Activated naive CD4-positive, alpha-beta T cell treated with anti-CD3 and anti-CD28 coated beads for 36 hours (primary cell): ENCODE results near the gene C1orf141. TPM values are rescaled to one million over a fixed set of nuclear protein-coding genes. Genes with fewer than 3 reads are reported as not detected.
"Not testable (repeated sequence)": the region's sequence is repeated elsewhere in the genome, so short reads cannot be mapped to it uniquely, and the experiment has no call there.

Source experiments
- CTCF ChIA-PET: fragments of 350-600 bp; sonication (Branson Sonifier 250); formaldehyde crosslinking; loops from one replicate; lab custom pipeline; 2021; ENCODE audit warnings: antibody characterized with exemption; lab: Charles Lee
- DNase-seq: peaks from one replicate; pipeline ENCODE4 v3.0.0-alpha.2; 2020
- H3K27ac Mint-ChIP-seq: one replicate; pipeline ENCODE4 v1.8.0; 2021; ENCODE audit warnings: mild to moderate bottlenecking, mixed read lengths
- H3K27me3 Mint-ChIP-seq: one replicate; pipeline ENCODE4 v1.8.0; 2021; ENCODE audit warnings: low read depth, mixed read lengths
- H3K36me3 Mint-ChIP-seq: one replicate; pipeline ENCODE4 v1.8.0; 2021; ENCODE audit warnings: low read depth, mixed read lengths
- H3K4me1 Mint-ChIP-seq: one replicate; pipeline ENCODE4 v1.8.0; 2021; ENCODE audit warnings: low read depth, mixed read lengths
- H3K4me3 Mint-ChIP-seq: one replicate; pipeline ENCODE4 v1.8.0; 2021; ENCODE audit warnings: mild to moderate bottlenecking, moderate library complexity, mixed read lengths
- H3K9me3 Mint-ChIP-seq: one replicate; pipeline ENCODE4 v1.8.0; 2021; ENCODE audit warnings: mixed read lengths
- intact Hi-C: fragments of 100-400 bp; cut with micrococcal nuclease; formaldehyde crosslinking; loops from one replicate; pipeline ENCODE4 v1.15.1; 2023
- total RNA-seq, 2 experiments: library from RNA; stranded (reverse); gene quantifications; one replicate each; pipeline ENCODE4 v1.2.3, GENCODE V29; 2021

C1orf141 gene
- total RNA-seq, 2 experiments from 2014 or later: 0.25 TPM; not detected in 1

- no peak for DNase-seq
- Mint-ChIP-seq H3K4me1 (peaks cover 36% of the 10 kb centered on the region), H3K36me3 (no peaks in the 10 kb centered on the region), H3K27me3 (no peaks in the 10 kb centered on the region), H3K27ac (no peak overlapping the region), H3K4me3 (no peak overlapping the region), H3K9me3 (no peaks in the 10 kb centered on the region)
- CTCF ChIA-PET: interaction anchor here (0.6 to 7.6 kb wide), 14 partner anchors 9 to 374 kb away, joined by 3 to 147 read pairs (median 4); no protein-coding TSS in a partner anchor
- intact Hi-C loops: loop anchor here (1.0 to 2.0 kb wide), 4 partner anchors 31 to 356 kb away; no protein-coding TSS in a partner anchor
These were observed 9.2 kb upstream of the C1orf141 start for GRCh38 chr1:67143966-67144365.

GRCh38 chr1:67142931-67143330, 8.2 kb upstream of the C1orf141 start:
- no peaks in the 10 kb centered on the region for H3K27me3 Mint-ChIP-seq
- H3K9me3 Mint-ChIP-seq: no peaks in the 10 kb centered on the region
- H3K36me3 Mint-ChIP-seq: no peaks in the 10 kb centered on the region
- H3K4me3 Mint-ChIP-seq: no peak overlapping the region
- peaks cover 29% of the 10 kb centered on the region for H3K4me1 Mint-ChIP-seq
- intact Hi-C loops: loop anchor here (2.0 kb wide), 1 partner anchor 32 kb away; no protein-coding TSS in a partner anchor
- CTCF ChIA-PET: interaction anchor here (1.2 to 7.6 kb wide), 4 partner anchors 10 to 347 kb away, joined by 4 to 147 read pairs (median 6); no protein-coding TSS in a partner anchor
- peak overlapping the region; percentile 47 for H3K27ac Mint-ChIP-seq
- no peak for DNase-seq

- intact Hi-C loops: loop anchor here (2.0 kb wide), 1 partner anchor 33 kb away; no protein-coding TSS in a partner anchor
- DNase-seq, H3K27me3 Mint-ChIP-seq, H3K9me3 Mint-ChIP-seq, H3K36me3 Mint-ChIP-seq, H3K27ac Mint-ChIP-seq, H3K4me3 Mint-ChIP-seq: not testable (repeated sequence)
- peaks cover 29% of the 10 kb centered on the region for H3K4me1 Mint-ChIP-seq
- CTCF ChIA-PET: interaction anchor here (0.7 to 1.8 kb wide), 5 partner anchors 72 to 348 kb away, joined by 3 to 9 read pairs (median 5); no protein-coding TSS in a partner anchor
These were observed 7.1 kb upstream of the C1orf141 start for GRCh38 chr1:67141832-67142231.

GRCh38 chr1:67140460-67140859, 5.7 kb upstream of the C1orf141 start:
- H3K27ac Mint-ChIP-seq: no peak overlapping the region
- CTCF ChIA-PET: interaction anchor here (4.7 kb wide), 1 partner anchor 8 kb away, joined by 21 read pairs; no protein-coding TSS in a partner anchor
- H3K4me1 Mint-ChIP-seq: peaks cover 29% of the 10 kb centered on the region
- no peaks in the 10 kb centered on the region for H3K27me3 Mint-ChIP-seq
- no peak overlapping the region for H3K4me3 Mint-ChIP-seq
- DNase-seq: no peak
- intact Hi-C loops: no loop called here
- H3K36me3 Mint-ChIP-seq: no peaks in the 10 kb centered on the region
- H3K9me3 Mint-ChIP-seq: no peaks in the 10 kb centered on the region

GRCh38 chr1:67138813-67139499, 4.2 kb upstream of the C1orf141 start:
- no peaks in the 10 kb centered on the region for H3K36me3 Mint-ChIP-seq
- H3K27ac Mint-ChIP-seq: no peak overlapping the region
- DNase-seq: no peak
- peaks cover 3% of the 10 kb centered on the region for H3K27me3 Mint-ChIP-seq
- no peaks in the 10 kb centered on the region for H3K9me3 Mint-ChIP-seq
- intact Hi-C loops: no loop called here
- CTCF ChIA-PET: interaction anchor here (1.0 to 4.7 kb wide), 2 partner anchors 10 to 73 kb away, joined by 4 to 21 read pairs; no protein-coding TSS in a partner anchor
- no peak overlapping the region for H3K4me3 Mint-ChIP-seq
- H3K4me1 Mint-ChIP-seq: peaks cover 30% of the 10 kb centered on the region

GRCh38 chr1:67137307-67137753, 2.6 kb upstream of the C1orf141 start:
- CTCF ChIA-PET: interaction anchor here (1.2 to 4.7 kb wide), 2 partner anchors 11 to 77 kb away, joined by 3 to 21 read pairs; no protein-coding TSS in a partner anchor
- no peak overlapping the region for H3K4me3 Mint-ChIP-seq
- intact Hi-C loops: no loop called here
- H3K27me3 Mint-ChIP-seq: peaks cover 3% of the 10 kb centered on the region
- no peaks in the 10 kb centered on the region for H3K36me3 Mint-ChIP-seq
- peaks cover 18% of the 10 kb centered on the region for H3K4me1 Mint-ChIP-seq
- no peak for DNase-seq
- H3K27ac Mint-ChIP-seq: no peak overlapping the region
- H3K9me3 Mint-ChIP-seq: no peaks in the 10 kb centered on the region

GRCh38 chr1:67135354-67135753, 584 bp upstream of the C1orf141 start:
- H3K27me3 Mint-ChIP-seq: peaks cover 3% of the 10 kb centered on the region
- no peak for DNase-seq
- intact Hi-C loops: no loop called here
- no peaks in the 10 kb centered on the region for H3K9me3 Mint-ChIP-seq
- H3K4me1 Mint-ChIP-seq: peaks cover 12% of the 10 kb centered on the region
- H3K36me3 Mint-ChIP-seq: no peaks in the 10 kb centered on the region
- no peak overlapping the region for H3K27ac Mint-ChIP-seq
- H3K4me3 Mint-ChIP-seq: no peak overlapping the region
- CTCF ChIA-PET: interaction anchor here (0.8 to 1.8 kb wide), 4 partner anchors 8 to 14 kb away, joined by 3 to 8 read pairs (median 5); no protein-coding TSS in a partner anchor

- no peak overlapping the region for H3K4me3 Mint-ChIP-seq
- peaks cover 12% of the 10 kb centered on the region for H3K4me1 Mint-ChIP-seq
- peaks cover 3% of the 10 kb centered on the region for H3K27me3 Mint-ChIP-seq
- H3K36me3 Mint-ChIP-seq: no peaks in the 10 kb centered on the region
- CTCF ChIA-PET: no interaction called here
- H3K27ac Mint-ChIP-seq: no peak overlapping the region
- no peaks in the 10 kb centered on the region for H3K9me3 Mint-ChIP-seq
- intact Hi-C loops: no loop called here
- no peak for DNase-seq
These were observed 1.6 kb downstream of the C1orf141 start for GRCh38 chr1:67133177-67133576.

- Mint-ChIP-seq H3K27me3 (peaks cover 3% of the 10 kb centered on the region), H3K27ac (no peak overlapping the region), H3K4me1 (peaks cover 16% of the 10 kb centered on the region), H3K9me3 (no peaks in the 10 kb centered on the region), H3K4me3 (no peak overlapping the region), H3K36me3 (no peaks in the 10 kb centered on the region)
- DNase-seq: no peak
- CTCF ChIA-PET: interaction anchor here (2.1 kb wide), 1 partner anchor 18 kb away, joined by 5 read pairs; no protein-coding TSS in a partner anchor
- intact Hi-C loops: no loop called here
These were observed 4.1 kb downstream of the C1orf141 start for GRCh38 chr1:67130673-67131072.

GRCh38 chr1:67126974-67127373, 7.8 kb downstream of the C1orf141 start:
- CTCF ChIA-PET: interaction anchor here (0.6 to 1.3 kb wide), 7 partner anchors 8 to 364 kb away, joined by 3 to 4 read pairs (median 3); no protein-coding TSS in a partner anchor
- Mint-ChIP-seq H3K9me3 (no peaks in the 10 kb centered on the region), H3K36me3 (no peaks in the 10 kb centered on the region), H3K27me3 (no peaks in the 10 kb centered on the region), H3K4me3 (no peak overlapping the region), H3K27ac (no peak overlapping the region), H3K4me1 (peaks cover 4% of the 10 kb centered on the region)
- no peak for DNase-seq
- intact Hi-C loops: no loop called here

- Mint-ChIP-seq H3K36me3 (no peaks in the 10 kb centered on the region), H3K9me3 (no peaks in the 10 kb centered on the region), H3K4me1 (peaks cover 4% of the 10 kb centered on the region), H3K4me3 (no peak overlapping the region), H3K27ac (no peak overlapping the region), H3K27me3 (no peaks in the 10 kb centered on the region)
- CTCF ChIA-PET: interaction anchor here (0.6 to 1.3 kb wide), 7 partner anchors 9 to 363 kb away, joined by 3 to 4 read pairs (median 3); no protein-coding TSS in a partner anchor
- intact Hi-C loops: no loop called here
- no peak for DNase-seq
These were observed 8.5 kb downstream of the C1orf141 start for GRCh38 chr1:67126111-67126746.

- Mint-ChIP-seq H3K36me3 (no peaks in the 10 kb centered on the region), H3K4me3 (no peak overlapping the region), H3K27ac (no peak overlapping the region), H3K4me1 (peaks cover 4% of the 10 kb centered on the region), H3K27me3 (no peaks in the 10 kb centered on the region), H3K9me3 (no peaks in the 10 kb centered on the region)
- CTCF ChIA-PET: interaction anchor here (1.0 to 2.5 kb wide), 3 partner anchors 10 to 128 kb away, joined by 3 to 10 read pairs (median 5); partner anchors contain the start of gene C1orf141
- intact Hi-C loops: no loop called here
- no peak for DNase-seq
These were observed 10.3 kb downstream of the C1orf141 start for GRCh38 chr1:67124455-67124854.
